CD4-positive, alpha-beta T cell treated with Interleukin-6 at 100 ng/mL for 8 hours (primary cell): ENCODE data around the gene MARK2.

ENCODE experiments used
- DNase-seq: peaks from one replicate; pipeline ENCODE4 v3.0.0-alpha.2; 2020; ENCODE audit warnings: mixed read lengths, low spot score

MARK2 gene

DNA sequence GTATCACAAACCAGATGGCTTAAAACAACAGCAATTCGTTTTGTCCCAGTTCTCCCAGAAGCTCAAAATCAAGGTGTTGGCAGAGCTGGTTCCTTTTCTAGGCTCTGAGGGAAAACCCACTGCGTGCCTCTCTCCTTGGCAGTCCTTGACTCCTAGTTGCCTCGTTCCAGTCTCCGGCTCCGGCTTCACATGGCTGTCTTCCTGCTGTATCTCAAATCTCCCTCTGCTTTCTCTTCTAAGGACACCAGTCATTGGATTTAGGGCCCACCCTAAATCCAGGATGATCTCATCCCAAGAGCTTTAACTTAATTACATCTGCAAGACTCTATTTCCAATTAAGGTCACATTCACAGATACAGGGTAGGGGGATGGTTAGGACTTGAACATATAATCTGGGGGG is 90.7 kb downstream of the MARK2 start:
- DNase-seq = no peak

- DNase-seq = no peak
These were observed 92.1 kb downstream of the MARK2 start for GRCh38 chr11:63931045-63931444.

DNA sequence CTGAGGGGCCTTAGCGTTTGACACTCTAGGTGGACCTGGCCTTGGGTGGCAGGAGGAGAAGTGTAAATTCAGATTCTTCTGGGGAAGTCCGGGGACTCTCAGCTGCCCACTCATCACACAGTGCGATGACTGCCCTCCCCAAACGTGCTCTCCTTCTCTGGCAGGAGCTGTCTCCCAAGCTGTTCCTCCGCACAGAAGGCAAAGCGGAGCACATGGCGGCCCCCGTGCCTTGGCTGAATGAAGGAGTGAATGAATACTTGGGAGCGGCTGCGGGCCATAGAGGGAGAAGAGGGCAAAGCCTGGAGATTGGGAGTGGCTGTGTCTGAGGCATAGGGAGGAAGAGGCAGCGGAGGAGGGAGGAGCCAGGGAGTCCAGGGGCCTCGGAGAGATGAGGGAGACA is 93.0 kb downstream of the MARK2 start:
- DNase-seq = no peak

GRCh38 chr11:63933459-63933858 is 94.5 kb downstream of the MARK2 start:
- no peak for DNase-seq

GRCh38 chr11:63937713-63938478 is 99.0 kb downstream of the MARK2 start:
- DNase-seq = no peak

DNA sequence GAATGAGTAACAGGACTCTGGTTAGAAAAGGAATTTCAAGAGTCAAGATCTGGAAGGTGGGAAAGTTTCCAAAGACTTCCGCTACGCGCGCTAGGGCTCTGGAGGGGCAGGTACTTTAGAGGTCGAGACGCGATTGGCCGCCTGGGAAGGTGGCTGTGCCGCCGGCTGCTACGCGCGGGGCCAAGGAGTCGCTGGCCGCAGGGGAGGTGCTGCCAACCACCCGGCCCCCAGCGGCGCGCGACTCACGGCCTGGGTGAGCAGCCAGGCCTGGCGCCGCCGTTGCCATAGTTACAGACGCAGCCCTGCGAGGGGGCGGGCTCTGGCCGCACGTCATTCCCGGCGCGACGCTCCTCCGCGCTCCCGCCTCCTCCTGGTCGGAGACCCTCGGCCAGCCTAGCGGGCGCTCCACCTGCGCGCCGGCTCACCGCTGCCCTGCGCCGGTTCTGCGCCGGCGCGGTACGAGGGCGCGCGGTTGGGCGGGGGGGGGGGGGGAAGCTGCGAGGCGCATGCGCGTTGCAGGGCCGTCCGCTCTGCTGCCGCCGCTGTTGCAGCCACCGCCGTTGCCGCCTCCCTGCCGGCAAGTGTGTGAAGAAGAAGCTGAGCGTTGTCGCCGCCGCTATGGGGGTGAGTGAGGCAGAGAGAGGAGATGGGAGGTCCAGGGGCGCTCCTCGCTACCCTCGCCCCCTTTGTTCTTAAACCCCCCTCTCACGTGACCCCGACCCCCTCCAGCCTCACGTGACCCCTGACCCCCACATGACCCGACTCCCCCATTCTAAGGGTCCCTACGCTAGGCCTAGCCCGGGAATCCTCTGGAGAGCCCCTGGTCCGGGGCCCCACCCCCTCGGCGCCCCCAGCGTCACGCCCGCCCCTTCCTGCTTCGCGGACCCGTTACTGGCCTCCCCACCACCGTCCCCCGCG is 99.8 kb downstream of the MARK2 start, which contains the start of gene NAA40:
TSS of gene NAA40 (plus strand) at position 524 of the 918 bp plus-strand sequence. CDS start at position 619, 95 bp downstream.
- peak; percentile 93 for DNase-seq

DNA sequence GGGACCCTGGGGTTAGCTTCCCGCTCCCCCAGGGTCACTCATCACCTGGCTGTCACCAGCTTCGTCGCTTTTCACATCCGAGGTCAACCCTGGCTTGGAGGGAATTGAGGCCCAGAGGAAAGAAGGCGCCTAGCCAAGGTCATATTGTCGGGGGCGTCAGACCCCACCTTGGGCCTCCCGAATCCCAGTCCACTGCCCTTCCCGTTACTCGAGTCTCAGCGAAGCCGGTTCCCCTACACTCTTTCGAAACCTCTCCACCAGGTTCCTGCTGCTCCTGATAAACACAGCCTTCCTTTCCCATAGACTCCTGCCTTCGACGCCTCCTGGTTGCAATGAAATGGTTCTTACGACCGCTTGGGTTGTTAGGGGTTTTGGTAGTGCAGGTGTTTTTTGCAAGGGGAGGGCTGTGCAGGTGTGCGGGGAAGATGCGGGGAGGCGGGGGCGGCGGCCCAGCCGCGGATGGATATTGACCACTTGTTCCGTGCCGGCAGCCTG is 100.5 kb downstream of the MARK2 start:
- DNase-seq = no peak

DNA sequence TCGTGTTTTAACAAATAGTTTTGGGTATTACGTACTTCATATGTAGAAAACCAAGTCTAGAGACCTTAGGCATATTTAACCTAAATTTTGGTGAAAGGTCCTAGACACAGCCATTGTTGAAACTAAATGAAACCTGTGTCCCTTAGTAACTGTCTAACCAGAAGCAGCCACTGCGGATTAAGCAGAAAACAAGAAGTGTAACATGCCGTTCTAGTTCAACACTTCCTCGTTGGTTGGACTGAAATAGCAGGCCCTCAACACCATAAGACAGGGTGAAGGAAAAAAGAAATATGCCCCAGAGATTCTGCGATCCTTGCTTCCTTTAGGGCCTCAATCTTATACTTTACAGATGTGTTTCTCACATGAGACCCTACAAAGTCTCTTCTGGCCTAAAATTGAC is 101.9 kb downstream of the MARK2 start:
- DNase-seq = no peak

GRCh38 chr11:63941901-63942300 is 103.0 kb downstream of the MARK2 start:
- no peak for DNase-seq

DNA sequence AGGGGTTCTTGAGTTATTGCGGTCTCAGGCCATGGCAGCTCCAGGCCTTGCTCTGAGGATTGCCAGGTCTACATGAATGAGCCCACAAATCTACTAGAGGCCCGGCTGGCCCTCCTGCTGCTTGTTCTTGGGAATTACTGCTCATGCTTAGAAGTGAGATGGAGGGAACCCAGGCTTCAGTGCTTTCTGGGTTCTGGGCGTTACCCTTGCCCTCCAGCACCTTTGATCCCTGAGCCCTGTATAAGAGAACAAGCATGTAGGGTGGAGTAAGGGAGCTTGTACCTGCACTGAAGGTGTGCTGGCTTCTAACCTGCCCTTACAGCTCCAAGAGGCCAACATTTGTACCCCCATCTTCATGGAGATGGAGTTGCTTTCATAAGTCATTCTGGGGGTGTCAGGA is 103.9 kb downstream of the MARK2 start:
- no peak for DNase-seq

DNA sequence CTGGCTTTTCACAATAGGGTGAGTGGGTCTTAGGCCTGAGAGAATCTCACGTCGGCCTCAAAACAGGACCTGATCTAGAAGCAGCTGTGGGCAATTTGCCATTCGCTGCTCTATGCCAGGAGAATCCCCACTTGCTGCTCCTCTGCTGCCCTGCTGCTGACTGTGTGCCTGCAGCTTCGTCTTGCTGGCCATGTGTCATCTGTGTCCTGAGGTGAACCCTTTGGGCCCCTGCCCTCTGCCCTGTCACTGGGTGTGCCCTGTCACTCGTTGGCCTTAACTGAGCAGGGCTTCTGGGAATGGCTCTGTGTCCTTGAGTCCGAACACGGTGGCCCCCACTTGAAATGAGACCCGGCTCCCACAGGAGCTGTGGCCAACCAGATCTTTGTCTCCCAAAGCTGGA is 106.1 kb downstream of the MARK2 start:
- DNase-seq = no peak

DNA sequence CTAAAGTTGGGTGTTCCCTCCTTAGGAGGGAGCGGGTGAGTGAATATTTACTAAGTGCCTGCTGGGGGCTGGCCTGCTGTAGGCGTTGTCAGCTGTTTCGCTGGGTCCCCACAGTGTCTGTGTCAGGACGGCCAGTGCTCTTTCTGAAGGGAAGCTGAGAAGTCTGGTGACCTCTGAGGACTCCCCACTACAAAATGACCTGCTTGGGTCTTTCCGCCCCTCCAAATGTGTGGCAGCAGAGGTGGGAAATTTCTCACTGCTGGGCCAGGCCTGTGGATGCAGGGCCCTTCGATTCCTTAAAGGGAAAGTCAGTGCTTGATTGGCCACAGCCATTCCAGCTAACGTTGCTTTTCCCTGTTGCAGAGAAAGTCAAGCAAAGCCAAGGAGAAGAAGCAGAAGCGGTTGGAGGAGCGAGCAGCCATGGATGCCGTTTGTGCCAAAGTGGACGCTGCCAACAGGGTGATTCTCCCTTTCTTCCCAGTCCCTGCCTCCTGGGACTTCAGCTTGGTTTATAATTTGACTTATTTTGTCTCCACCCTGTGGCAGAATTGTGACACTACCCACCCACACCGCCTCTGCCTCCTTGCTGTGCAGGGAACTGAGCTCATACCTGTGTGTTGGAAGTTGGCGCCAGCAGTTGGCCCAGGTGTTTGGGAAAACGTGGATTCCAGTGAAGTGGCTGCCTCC is 106.7 kb downstream of the MARK2 start:
- DNase-seq = peak; percentile 48

GRCh38 chr11:63951779-63952536 is 113.0 kb downstream of the MARK2 start:
- peak; percentile 29 for DNase-seq

- DNase-seq = no peak
These were observed 113.7 kb downstream of the MARK2 start for GRCh38 chr11:63952570-63952969.

DNA sequence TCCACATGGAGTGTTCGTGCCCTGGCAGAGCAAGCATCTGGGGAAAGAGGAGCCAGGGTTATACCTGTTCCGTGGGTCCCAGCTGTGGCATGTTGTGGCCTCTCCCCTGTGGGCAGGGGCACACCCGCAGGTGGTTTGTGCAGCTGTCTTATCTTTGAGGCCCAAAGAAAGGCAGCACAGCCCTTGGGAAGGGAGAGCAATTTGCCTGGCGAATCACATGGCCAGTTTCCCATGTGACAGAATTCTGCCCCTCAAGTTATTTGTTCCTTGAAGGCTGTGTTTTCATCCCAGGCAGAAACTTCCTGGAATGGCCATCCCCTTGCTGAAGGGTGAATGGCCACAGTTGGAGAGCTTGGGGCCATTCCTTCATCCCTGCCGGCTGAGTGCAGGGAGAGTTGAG is 119.1 kb downstream of the MARK2 start:
- no peak for DNase-seq
